HG02571 (cell line): Measurements from ENCODE around the gene HNRNPUL2.
"Not testable (repeated sequence)": the region's sequence is repeated elsewhere in the genome, so short reads cannot be mapped to it uniquely, and the experiment has no call there.

Experiments used
- ATAC-seq: cut with Tn5 transposase; IDR thresholded peaks from one replicate; pipeline ENCODE4 v1.9.1; 2021; ENCODE audit warnings: mild to moderate bottlenecking, moderate library complexity; ENCODE audit not compliant: unreplicated experiment

Gene HNRNPUL2

DNA sequence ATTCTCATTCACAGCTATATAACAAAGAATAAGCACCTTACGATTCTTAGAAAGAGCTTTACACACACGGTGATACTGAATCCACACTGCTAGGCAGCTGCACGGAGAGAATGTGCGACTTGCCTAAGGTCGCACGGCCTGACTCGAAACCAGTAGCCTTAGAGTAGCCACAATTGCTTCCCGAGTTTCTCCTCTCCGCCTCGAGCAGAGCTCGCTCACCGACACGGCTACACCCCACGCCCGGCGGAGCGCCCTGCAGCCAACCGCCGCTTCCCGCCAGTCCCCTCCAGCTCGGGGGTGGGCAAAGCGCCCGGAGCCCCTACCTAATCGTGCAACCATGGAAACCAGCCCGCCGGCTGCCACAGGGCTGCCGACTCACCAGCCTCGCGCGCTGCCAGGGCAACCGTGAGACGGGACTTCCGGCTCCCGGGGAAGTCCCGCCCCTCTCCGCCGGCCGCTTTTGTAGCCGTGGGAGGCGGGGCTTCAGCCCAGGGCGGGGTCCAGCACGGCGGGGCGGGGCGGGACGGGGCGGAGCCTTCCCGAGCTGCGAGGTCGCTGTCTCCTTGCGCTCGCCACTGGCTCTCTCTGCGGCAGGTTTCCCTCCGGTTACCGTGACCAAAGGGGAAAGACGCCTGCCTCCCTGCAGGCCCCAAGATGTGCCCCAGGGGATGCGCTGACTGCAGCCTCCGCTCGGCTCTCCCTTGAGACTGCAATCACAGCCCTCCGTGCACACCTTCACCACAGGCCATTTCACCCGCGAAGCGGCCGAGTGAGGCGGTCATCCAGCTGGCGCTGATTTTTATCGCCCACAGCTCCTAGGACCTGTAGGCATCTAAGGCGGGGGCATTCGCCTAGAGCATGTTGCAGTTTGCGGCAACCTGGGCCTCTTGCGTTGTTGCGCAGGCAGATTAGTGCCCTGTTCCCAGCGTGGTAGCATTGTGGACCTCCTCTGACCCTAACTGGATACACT, 21.1 kb downstream of the HNRNPUL2 start:
- peak; percentile 53 for ATAC-seq

DNA sequence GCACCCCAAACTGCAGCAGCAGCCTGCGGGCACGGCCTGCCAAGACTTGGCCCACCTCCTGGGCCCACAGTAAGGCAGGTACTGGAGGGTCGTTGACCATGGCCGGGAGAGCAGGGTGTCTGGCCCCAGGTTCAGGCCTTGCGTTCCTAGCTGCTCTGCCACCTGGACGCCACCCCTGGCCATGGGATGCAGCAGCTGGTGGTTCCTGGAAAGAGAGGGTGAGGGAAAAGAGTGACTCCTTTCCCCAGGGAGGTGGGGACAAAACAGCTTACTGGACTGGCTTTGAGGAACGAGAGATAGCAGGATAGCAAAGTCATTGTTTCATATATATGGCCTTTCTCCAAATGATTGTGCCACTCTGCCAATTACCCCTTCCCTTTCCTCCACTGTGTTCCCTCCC, 21.8 kb downstream of the HNRNPUL2 start:
- no peak for ATAC-seq

DNA sequence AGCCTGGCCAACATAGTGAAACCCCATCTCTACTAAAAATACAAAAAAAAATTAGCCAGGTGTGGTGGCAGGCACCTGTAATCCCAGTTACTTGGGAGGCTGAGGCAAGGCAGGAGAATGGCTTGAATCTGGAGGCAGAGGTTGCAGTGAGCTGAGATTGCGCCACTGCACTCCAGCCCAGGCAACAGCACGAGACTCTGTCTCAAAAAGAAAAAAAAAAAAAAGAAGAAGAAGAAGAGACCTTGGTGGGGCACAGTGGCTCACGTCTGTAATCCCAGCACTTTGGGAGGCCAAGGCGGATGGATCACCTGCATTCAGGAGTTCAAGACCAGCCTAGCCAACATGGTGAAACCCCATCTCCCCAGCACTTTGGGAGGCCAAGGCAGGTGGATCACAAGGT, 23.3 kb downstream of the HNRNPUL2 start:
- ATAC-seq = not testable (repeated sequence)

DNA sequence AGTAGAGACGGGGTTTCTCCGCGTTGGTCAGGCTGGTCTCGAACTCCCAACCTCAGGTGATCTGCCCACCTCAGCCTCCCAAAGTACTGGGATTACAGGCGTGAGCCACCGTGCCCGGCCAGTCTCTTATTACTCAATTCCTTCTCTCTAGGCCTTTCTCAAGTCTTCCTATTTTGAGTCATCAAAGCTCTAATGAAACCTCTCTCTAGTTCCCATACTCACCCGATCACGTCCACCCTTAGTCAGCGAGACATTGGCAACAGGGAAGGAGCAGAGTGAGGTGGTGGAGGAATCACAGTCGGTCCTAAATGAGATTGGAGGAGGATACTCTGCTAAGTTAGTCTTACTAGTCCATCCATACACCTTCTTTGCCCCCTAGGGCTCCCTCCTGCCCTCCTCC, 25.0 kb downstream of the HNRNPUL2 start:
- ATAC-seq = no peak

DNA sequence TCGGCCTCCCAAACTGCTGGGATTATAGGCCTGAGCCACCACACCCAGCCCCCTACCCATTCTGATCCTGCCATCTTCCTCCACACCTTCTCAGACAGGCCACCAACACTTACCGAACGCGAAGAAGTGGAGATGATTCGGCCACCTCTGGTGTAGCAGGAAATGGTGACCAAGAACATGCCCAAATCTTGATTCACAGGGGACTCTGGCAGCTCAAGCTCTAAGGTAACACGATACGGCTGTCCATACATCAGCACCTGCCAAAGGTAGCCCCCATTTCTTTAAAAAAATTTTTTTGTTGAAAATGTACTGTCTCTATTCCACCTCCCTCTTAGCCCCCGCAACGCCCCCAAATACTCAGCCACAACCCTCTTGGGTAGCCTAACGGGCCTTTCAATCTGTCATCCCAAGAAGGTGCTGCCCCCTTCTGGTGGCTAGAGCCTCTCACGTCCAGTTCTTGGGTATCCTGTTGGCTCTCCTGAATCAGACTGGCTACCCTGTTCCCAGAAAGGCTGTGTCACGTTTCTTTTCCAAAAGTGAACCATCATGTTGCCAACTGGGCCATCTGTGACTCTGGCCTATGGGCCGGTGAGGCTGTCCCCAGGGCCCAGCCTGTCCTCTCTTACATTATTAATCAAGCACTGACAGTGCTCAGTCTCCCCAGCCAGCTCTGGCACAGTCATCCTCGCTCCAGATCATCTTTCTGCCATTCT, 32.6 kb downstream of the HNRNPUL2 start:
- ATAC-seq = no peak

DNA sequence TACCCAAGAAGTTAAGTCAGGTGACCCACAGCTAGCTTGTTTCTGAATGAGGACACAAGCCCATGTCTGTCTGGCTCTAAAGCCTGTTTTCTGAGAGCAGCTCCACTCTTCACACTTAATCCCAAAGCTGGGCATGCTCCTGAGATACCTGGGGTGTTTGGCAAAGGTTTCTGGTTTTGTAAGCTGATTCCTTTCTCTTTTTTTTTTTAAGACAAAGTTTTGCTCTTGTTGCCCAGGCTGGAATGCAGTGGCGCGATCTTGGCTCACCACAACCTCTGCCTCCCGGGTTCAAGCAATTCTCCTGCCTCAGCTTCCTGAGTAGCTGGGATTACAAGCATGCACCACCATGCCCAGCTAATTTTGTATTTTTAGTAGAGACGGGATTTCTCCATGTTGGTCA, 33.6 kb downstream of the HNRNPUL2 start:
- not testable (repeated sequence) for ATAC-seq

DNA sequence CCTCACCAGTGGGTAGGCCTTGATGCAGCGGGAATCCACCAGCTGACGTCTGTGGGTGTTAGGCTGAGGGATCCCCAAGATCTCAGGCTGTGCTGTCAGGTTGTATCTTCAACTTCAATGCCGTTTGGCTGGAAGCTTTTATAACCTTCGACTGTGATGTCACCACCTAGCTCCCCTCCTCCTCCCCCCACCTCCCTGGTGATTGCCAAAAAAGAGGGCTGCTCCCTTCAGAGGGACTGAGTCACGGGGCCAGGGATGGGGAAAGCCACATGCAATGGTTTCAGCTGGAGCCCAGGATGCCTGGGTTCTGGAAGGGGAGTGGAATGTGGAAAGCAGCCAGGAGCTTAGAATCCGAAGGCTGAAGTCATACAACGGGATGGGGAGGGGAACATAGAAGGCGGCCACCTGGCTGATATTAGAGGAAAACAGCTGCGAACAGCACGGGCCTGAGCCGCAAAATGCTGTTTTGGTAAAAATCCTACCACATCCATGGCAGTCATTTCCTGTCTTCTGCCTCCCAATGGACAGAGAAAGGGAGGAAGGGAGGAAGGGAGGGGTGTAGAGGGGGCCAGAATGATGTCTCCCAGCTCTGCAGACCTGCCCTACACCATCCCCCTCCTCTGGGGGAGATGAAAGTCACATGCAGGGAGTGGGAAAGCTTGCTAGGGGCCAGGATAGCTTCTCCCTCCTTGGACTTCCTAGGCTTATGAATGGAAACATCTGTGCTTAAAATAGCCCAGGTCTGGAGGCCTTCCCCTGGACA, 37.7 kb downstream of the HNRNPUL2 start, which contains the start of gene LRRN4CL:
TSS of gene LRRN4CL (minus strand) at position 110 of the 763 bp plus-strand sequence. CDS start 1,022 bp downstream, outside the sequence.
- no peak for ATAC-seq

DNA sequence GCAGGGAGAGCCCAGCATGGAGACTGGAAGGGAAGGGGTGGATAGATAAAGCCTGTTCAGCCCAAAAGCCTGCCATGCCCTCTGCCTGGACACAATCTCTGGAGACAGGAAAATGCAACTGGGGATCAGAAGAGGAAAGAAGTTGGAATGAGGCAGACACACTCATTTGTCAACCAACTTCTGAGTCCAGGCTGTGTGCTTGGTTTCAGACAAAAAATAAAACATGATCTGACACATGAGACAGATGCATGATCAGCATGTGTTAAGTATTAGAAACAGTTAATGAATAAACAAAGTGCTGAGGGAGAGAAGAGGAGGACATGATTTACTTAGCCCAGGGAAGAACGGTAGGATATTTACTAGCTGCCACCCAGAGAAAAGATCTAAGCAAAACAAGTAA, 38.8 kb downstream of the HNRNPUL2 start:
- ATAC-seq = no peak

DNA sequence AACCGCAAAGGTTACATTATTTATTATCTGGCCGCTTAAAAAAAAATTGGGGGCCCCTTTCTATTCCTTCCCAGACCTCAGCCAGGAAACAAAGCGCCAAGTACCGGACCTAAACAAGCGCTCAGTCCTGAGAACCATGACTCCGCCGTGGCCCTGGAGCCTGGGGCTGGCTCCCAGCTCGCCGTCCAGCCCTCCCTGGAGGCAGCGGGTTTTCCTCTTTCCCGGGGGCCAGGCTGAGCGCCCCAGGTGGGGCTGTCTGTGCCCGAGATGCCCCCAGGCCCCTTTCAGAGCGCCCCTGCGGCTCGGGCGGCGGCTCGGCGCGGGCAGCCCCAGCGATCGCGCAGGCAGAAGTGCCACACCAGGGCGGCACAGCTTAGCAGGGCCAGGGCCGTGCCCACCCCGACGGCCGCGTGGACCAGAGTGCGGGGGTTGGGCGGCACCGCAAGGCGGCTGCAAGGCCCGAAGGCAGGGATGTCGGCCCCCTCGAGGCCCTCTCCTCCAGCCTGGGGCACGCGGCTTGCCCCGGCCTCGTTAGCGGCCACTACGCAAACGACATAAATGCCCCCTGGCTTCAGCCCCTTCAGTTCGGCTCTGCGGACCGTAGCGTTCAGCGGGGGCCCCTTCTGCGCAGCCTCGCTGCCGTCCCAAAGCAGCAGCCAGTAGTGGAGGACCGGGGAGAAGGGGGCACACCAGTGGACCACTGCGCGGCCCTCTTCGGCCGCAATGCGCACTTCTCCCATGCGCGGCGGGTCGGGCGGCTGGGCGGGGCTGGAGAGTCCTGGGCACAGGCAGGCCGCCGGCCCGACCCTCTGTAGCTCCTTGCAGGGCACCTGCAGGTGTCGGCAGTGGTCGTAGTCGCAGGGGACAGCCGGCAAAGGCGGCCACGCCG, 39.5 kb downstream of the HNRNPUL2 start:
- ATAC-seq = no peak

DNA sequence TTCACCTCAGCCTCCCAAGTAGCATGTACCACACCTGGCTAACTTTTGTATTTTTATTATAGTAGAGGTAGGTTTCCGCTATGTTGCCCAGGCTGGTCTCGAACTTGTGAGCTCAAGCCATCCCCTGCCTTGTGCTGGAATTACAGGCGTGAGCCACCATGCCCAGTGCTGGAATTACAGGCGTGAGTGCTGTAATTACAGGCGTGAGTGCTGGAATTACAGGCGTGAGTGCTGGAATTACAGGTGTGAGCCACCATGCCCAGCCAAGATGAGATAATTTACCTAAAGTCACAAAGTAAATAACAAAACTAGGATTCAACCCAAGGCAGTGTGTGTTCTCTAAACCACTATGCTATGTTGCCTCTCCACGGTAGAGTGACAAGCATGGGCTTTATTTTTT, 44.7 kb downstream of the HNRNPUL2 start:
- ATAC-seq = no peak

DNA sequence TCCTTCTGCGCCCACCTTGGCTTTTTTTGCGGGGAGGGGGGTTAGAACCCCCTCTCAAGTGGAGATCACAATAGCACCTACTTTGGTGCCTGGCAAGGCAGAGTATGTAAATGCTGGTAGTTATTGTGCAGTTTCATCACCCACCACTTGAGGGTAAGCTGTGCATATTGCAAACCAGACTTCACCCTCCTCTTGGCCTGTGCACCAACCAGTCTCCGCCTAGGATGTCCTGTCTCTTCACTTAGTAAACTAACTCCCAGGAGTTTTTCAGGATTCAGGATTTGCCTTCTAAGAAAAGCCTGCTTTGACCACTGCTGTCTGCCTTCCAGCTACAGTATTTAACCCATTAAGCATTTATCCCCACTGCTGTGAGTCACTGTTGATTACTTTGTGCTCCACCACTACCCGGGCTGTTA, 46.4 kb downstream of the HNRNPUL2 start:
- ATAC-seq = peak; percentile 56

DNA sequence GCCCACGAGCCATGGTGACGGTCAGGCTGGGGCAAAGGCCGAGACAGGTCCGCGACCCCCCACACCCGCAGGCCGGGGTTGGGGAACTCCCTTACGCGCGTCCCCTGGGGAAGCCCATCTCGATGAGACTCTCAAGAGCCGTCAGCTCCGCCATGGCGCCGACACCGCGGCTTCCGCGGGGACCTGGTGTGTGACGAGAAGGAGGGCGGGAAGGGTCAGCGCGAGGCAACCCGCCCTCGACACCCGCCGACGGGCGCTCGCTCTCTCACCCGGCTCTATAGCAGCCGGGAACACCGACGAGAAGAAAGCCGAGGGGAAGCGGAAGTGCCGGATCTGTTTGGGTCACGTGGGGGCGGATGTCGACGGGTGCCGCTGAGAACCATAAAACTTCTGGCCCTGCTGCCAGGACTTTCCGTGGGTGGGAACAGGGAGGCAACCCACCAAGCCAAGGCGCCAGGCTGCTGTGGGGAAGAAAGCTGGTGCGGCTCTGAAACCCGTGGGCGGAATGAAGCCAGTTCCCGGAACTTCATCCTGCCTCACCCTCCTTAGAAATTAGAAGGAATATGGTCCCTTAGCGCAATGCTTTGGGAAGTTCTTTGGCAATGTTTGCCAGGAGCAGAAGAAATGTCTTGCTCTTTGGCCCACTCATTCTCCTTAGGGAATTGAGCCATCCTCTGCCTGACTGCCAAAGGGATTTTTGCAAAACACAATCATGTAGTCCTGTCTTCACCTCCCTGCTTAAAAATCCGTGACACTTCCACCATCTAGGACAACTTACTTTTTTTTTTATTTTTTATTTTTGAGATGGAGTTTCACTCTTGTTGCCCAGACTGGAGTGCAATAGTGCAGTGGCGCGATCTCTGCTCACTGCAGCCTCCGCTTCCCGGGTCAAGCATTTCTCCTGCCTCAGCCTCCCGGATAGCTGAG, 48.2 kb downstream of the HNRNPUL2 start, which contains the start of gene UBXN1:
TSS of gene UBXN1 (minus strand) at position 304 of the 927 bp plus-strand sequence. CDS start at position 154, 150 bp downstream.
- ATAC-seq = peak; percentile 59

DNA sequence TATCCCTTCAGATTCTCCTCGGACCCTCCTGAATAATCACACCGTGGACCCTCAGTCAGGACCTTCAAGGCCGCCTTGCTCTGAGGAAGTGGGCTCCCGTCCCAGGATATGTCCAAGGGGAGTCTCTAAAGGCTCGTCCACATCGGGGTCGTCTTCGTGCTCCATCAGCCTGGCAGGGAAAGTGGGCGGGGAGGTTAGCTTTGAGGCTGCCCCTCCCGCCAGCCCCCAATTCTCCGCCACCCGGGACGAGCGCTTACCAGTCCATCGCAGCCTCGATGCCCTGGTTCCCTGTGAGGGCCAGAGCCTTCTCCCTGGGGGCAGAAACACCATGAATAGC, 48.9 kb downstream of the HNRNPUL2 start:
- no peak for ATAC-seq

DNA sequence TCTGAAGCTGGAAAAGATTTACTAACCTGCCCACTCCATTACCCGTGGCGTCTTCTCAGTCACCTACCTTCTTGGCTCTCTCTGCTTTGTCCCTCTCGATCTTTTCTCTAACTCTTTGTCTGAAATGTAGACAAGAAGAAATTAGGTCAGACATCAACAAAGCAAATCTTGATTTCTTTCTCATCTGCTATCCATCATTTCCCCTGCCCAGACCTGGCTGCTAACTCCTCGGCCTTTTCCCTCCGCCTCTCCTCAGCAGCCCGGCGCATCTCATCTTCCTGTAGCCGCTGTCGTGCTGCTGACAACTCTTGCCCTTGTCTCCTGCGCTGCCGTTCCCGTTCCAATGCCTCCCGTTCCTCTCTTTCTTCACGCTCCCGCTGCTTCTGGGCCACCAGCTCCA, 49.5 kb downstream of the HNRNPUL2 start:
- ATAC-seq = no peak

DNA sequence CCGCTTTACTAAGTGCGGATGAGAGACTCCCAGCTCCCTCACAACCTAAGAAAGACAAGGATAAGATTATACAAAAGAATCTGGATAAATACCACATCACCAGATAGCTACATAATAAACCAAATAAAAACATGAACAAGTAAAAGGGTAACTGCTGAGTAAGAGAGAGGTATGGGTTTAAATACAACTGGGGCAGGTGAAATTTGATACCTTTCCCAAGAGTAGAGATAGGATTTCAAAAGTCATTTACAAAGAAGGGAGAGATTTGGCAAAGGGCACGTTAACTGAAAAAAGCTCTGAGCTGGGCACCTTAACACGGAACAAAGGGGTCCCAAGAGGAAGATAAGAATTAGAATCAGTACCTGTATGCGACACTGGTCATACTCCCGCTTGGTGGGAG, 50.1 kb downstream of the HNRNPUL2 start:
- ATAC-seq = no peak

DNA sequence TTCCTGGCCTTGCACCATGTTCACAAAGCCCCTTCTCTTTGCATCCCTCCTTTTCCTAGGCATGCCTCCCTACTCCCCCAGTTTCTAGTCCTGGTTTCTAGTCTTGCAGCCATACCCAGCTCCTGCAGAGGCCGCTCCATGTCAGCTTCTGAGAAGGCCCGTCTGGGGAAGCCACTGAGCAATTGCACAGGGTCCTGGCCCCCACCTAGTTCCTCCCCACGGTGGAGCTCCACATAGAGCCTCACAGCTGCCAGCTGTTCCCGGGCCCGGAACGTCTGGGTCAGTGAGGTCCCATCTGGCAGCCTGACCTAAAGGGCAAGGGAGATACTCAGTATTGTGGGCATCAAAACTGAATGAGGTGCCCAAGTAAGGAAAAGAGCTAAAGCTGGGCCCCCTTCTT, 50.6 kb downstream of the HNRNPUL2 start:
- no peak for ATAC-seq

DNA sequence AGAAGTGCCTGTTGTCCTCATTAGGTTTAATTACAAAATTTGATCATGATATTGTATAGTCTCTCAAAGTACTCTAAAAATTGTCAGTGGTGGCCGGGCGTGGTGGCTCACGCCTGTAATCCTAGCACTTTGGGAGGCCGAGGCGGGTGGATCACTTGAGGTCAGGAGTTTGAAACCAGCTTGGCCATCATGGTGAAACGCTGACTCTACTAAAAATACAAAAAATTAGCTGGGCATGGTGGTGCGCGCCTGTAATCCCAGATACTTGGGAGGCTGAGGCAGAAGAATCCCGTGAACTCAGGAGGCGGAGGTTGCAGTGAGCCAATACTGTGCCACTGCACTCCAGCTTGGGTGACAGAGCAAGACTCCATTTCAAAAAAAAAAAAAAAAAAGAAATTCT, 51.8 kb downstream of the HNRNPUL2 start:
- not testable (repeated sequence) for ATAC-seq

DNA sequence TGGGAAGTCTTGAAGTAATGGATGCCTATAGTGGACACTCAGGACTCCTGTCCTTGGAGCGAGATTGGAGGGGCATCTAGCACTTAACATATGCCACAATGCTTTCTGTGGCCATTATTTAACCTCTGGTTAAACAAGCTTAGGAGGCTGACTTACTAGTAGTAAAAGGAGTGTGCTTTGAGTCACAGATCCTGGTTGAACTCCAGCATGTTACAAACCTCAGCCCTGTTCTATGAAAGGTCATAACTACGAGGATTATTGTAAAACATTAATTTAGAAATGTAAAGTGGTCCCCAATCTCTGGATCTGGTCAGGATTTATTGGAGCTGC, 54.1 kb downstream of the HNRNPUL2 start:
- no peak for ATAC-seq
